ENCODE results near the gene P2RY12. TPM values are rescaled to one million over a fixed set of nuclear protein-coding genes. Genes with fewer than 3 reads are reported as not detected.

The P2RY12 gene
- total RNA-seq, 6 donors from 2014 or later: 0.22 to 3.9 (median 2.8) TPM; not detected in 1

DNA sequence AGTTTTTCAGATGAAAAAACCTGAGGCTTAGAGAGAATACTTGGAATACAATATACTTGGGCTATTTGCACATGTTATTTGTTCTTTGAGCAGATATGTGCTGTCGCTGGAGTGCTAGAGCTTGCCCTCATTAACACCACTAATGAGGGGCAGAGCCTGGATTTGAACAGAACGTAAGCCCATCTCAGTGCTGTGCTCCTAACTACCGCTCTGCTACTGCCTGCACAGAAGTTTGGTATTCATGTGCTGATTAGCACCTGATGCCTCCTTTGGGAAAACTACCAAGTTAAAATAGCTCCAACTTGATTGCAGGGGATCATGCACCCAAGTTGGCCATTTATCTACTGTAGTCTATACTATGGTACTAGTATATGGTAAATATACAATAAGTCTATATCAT is 71.6 kb downstream of the P2RY12 start:
- no peak overlapping the region for H3K27ac ChIP-seq
- no peaks in the 10 kb centered on the region for H3K9me3 ChIP-seq
- DNase-seq (no peak), ATAC-seq (ENCODE audit: low FRiP score in 2 of 2) (no peak)
- H3K4me3 ChIP-seq: no peak overlapping the region
- TF ChIP-seq, protein P1, sequence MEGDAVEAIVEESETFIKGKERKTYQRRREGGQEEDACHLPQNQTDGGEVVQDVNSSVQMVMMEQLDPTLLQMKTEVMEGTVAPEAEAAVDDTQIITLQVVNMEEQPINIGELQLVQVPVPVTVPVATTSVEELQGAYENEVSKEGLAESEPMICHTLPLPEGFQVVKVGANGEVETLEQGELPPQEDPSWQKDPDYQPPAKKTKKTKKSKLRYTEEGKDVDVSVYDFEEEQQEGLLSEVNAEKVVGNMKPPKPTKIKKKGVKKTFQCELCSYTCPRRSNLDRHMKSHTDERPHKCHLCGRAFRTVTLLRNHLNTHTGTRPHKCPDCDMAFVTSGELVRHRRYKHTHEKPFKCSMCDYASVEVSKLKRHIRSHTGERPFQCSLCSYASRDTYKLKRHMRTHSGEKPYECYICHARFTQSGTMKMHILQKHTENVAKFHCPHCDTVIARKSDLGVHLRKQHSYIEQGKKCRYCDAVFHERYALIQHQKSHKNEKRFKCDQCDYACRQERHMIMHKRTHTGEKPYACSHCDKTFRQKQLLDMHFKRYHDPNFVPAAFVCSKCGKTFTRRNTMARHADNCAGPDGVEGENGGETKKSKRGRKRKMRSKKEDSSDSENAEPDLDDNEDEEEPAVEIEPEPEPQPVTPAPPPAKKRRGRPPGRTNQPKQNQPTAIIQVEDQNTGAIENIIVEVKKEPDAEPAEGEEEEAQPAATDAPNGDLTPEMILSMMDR (IDR thresholded peaks at IDR 0.05): no peak
- TF ChIP-seq POLR2A (IDR thresholded peaks at IDR 0.05) (no peak), POLR2AphosphoS5 (IDR thresholded peaks at IDR 0.05) (no peak), EP300 (IDR thresholded peaks at IDR 0.05) (no peak)
- no peaks in the 10 kb centered on the region for H3K27me3 ChIP-seq
- no peaks in the 10 kb centered on the region for H3K4me1 ChIP-seq
- H3K36me3 ChIP-seq: no peaks in the 10 kb centered on the region
- WGBS, 2 donors: 84 to 88% methylated on average over 3 of the region's 3 CpGs

DNA sequence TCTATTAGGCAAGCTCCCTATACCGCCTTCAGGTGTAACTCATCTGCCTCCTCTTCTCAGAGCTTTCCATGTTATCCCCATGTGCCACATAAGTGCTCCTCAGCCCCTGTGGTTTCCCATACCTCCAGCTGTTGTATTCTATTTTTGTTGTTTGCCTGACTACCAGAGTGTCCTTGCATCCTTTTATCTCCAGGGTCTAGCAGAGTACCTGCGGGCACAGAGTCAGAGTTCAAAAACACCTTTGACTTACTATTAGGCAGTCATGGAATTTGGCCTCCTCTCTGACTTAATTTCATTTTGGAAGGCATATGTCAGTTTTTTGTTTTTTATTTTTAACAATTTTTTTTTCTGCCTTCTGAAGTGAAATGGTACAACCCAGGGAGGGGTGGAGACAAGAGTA is 75.0 kb downstream of the P2RY12 start:
- Histone ChIP-seq H3K27ac (no peak overlapping the region), H3K4me1 (peaks cover 0 to 8% (median 1%) of the 10 kb centered on the region in 4 donors), H3K27me3 (no peaks in the 10 kb centered on the region), H3K36me3 (no peaks in the 10 kb centered on the region), H3K4me3 (no peak overlapping the region), H3K9me3 (no peaks in the 10 kb centered on the region)
- TF ChIP-seq, protein P1 (IDR thresholded peaks at IDR 0.05): no peak
- no peak for TF ChIP-seq POLR2AphosphoS5 (IDR thresholded peaks at IDR 0.05)
- TF ChIP-seq EP300 (IDR thresholded peaks at IDR 0.05): no peak
- no peak for TF ChIP-seq POLR2A (IDR thresholded peaks at IDR 0.05)
- WGBS, 2 donors: 98% methylated on average over 2 of the region's 2 CpGs
- DNase-seq (no peak), ATAC-seq (ENCODE audit: low FRiP score in 2 of 2) (no peak)

DNA sequence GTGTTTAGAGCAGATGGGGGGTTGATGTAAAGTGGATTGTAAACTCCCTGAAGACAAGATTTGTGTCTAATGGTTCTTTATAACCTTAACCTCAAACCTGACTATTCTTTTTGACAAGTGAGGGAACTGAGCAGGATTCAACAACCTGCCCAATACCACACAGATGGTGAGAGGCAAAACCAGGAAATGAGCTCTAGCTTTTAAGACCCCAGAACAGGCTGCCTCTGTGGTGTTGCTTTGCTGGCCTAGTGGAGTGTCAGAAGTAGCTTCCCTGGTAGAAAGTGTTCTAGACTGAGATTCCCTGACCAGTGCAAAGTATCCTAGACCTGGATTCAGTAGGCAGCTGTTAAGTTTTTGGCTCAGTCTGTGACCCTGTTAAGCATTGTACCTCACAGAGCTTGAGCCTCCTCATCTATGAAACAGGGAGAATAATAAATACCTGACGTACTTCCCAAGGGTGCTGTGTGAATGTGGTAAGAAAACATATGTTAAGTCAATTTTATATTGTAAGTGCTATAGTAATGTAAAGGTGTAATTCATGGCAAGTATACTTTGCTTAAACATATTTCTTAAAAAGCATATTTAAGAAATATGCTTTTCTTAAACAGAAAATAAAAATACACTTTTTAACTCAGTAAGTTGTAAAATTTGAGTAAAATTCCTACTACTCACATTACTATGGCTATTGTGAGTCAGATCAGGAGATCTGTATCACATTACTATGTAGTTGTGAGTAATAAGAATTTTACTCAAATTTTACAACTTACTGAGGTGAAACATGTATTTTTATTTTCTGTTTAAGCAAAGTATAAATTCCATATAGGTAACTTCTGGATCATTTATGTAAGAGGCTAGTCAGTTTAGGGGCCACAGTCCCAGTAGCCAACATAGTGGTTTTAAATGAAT is 76.7 kb downstream of the P2RY12 start:
- 76 to 97% methylated on average over 1 of the region's 1 CpG for WGBS, 2 donors
- H3K36me3 ChIP-seq: no peaks in the 10 kb centered on the region
- no peak overlapping the region for H3K27ac ChIP-seq
- no peak for DNase-seq
- ATAC-seq (ENCODE audit: low FRiP score in 2 of 2): no peak
- H3K9me3 ChIP-seq: no peaks in the 10 kb centered on the region
- H3K27me3 ChIP-seq: no peaks in the 10 kb centered on the region
- H3K4me3 ChIP-seq: no peak overlapping the region
- H3K4me1 ChIP-seq: peaks cover 0 to 9% (median 1%) of the 10 kb centered on the region in 4 donors
- TF ChIP-seq POLR2AphosphoS5 (IDR thresholded peaks at IDR 0.05) (no peak), POLR2A (IDR thresholded peaks at IDR 0.05) (no peak), EP300 (IDR thresholded peaks at IDR 0.05) (no peak)
- TF ChIP-seq, protein P1 (IDR thresholded peaks at IDR 0.05): no peak

DNA sequence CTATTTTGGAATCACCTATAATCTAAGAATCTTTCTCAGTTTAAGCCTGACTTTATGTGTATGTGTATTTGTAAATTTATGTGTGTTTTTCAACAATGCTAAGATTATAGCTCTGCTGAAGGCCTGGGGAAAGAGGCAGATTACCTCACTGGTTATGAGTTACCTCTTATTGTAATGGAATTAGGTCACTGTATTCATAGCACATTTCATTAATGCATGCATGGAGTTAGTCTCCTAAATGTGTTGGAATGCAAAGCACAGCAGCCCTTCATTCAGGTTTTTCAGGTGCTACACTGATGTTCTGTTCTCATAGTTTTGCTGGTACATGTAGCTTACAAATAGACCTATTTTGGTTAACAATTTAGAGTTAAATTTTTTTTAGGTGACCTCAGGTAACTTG is 77.4 kb downstream of the P2RY12 start:
- DNase-seq (no peak), ATAC-seq (ENCODE audit: low FRiP score in 2 of 2) (no peak)
- H3K4me1 ChIP-seq: peaks cover 0 to 9% (median 1%) of the 10 kb centered on the region in 4 donors
- TF ChIP-seq, protein P1 (IDR thresholded peaks at IDR 0.05): no peak
- TF ChIP-seq POLR2A (IDR thresholded peaks at IDR 0.05) (no peak), POLR2AphosphoS5 (IDR thresholded peaks at IDR 0.05) (no peak), EP300 (IDR thresholded peaks at IDR 0.05) (no peak)
- H3K4me3 ChIP-seq: no peak overlapping the region
- H3K9me3 ChIP-seq: no peaks in the 10 kb centered on the region
- H3K36me3 ChIP-seq: no peaks in the 10 kb centered on the region
- no peaks in the 10 kb centered on the region for H3K27me3 ChIP-seq
- H3K27ac ChIP-seq: no peak overlapping the region
